ENCODE measurements around the gene TRDN.

DNA sequence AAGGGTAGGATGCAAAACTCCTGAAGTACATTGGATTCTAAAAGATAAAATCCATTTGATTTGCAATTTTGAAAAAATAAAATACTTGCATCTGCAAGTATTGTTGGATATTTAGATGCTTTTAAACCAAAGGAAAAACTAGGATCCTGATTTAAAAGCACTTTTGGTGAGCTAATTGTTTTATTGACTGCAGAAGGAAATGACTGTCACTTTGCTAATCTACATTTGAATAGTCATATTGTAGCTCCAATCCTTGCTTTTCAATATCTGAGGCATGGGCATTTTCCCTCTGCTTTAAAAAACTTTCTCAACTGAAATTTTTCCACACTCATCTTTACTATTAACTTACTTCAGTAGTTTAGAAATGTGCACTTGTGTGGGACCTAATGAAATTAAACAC lies 74.1 kb downstream of the TRDN start:
- TF ChIP-seq POLR2A (IDR thresholded peaks at IDR 0.05; ENCODE audit: low read length): no peak
- no peak for TF ChIP-seq GATA1 (IDR thresholded peaks at IDR 0.05; ENCODE audit: low read depth, low read length)

All from erythroblast (primary cell).